HepG2 (cell line): ENCODE results near the gene SPTY2D1.

ENCODE experiments used
- AKNA ChIP-seq: sonication (generic); formaldehyde crosslinking; IDR thresholded peaks from 2 replicates; pipeline ENCODE4 v1.4.0; 2020; ENCODE audit warnings: missing genetic modification reagents, borderline replicate concordance
- CBX5 ChIP-seq: sonication (generic); formaldehyde crosslinking; IDR thresholded peaks from 2 replicates; pipeline ENCODE4 v1.4.0; 2020; ENCODE audit warnings: missing genetic modification reagents, borderline replicate concordance
- E2F1 ChIP-seq: sonication (generic); formaldehyde crosslinking; IDR thresholded peaks from 2 replicates; pipeline ENCODE4 v1.5.0; 2020; ENCODE audit warnings: missing genetic modification reagents
- HNRNPH1 ChIP-seq: fragments of 200-400 bp; formaldehyde crosslinking; optimal IDR thresholded peaks from 2 replicates; pipeline ENCODE3; 2017; ENCODE audit warnings: mild to moderate bottlenecking, low read depth, low read length
- IRF1 ChIP-seq: sonication (generic); formaldehyde crosslinking; IDR thresholded peaks from 2 replicates; pipeline ENCODE4 v1.4.0; 2020; ENCODE audit warnings: low read depth, mild to moderate bottlenecking, missing genetic modification reagents
- PRMT3 ChIP-seq: sonication (generic); formaldehyde crosslinking; IDR thresholded peaks from 2 replicates; pipeline ENCODE4 v1.8.1; 2022; ENCODE audit warnings: low read depth, mild to moderate bottlenecking, moderate library complexity, missing genetic modification reagents, borderline replicate concordance
- ZHX1 ChIP-seq: sonication (generic); formaldehyde crosslinking; IDR thresholded peaks from 2 replicates; pipeline ENCODE4 v1.8.1; 2022; ENCODE audit warnings: low read depth, mild to moderate bottlenecking, missing genetic modification reagents
- ZNF430 ChIP-seq: sonication (generic); formaldehyde crosslinking; IDR thresholded peaks from 2 replicates; pipeline ENCODE4 v1.9.0; 2021; ENCODE audit warnings: mild to moderate bottlenecking, missing genetic modification reagents

GRCh38 chr11:18682466-18682865 is 48.3 kb upstream of the SPTY2D1 start:
- TF ChIP-seq AKNA (CRISPR knock-in tag) (no peak), CBX5 (CRISPR knock-in tag) (no peak), IRF1 (CRISPR knock-in tag) (no peak), E2F1 (CRISPR knock-in tag) (no peak), HNRNPH1 (no peak), ZNF430 (CRISPR knock-in tag) (no peak), ZHX1 (CRISPR knock-in tag) (no peak), PRMT3 (CRISPR knock-in tag) (no peak)
